ENCODE results near the gene BRICD5. TPM values are rescaled to one million over a fixed set of nuclear protein-coding genes. Genes with fewer than 3 reads are reported as not detected.

BRICD5 gene
- total RNA-seq, 1 donor from 2014 or later: 14.4 TPM

DNA sequence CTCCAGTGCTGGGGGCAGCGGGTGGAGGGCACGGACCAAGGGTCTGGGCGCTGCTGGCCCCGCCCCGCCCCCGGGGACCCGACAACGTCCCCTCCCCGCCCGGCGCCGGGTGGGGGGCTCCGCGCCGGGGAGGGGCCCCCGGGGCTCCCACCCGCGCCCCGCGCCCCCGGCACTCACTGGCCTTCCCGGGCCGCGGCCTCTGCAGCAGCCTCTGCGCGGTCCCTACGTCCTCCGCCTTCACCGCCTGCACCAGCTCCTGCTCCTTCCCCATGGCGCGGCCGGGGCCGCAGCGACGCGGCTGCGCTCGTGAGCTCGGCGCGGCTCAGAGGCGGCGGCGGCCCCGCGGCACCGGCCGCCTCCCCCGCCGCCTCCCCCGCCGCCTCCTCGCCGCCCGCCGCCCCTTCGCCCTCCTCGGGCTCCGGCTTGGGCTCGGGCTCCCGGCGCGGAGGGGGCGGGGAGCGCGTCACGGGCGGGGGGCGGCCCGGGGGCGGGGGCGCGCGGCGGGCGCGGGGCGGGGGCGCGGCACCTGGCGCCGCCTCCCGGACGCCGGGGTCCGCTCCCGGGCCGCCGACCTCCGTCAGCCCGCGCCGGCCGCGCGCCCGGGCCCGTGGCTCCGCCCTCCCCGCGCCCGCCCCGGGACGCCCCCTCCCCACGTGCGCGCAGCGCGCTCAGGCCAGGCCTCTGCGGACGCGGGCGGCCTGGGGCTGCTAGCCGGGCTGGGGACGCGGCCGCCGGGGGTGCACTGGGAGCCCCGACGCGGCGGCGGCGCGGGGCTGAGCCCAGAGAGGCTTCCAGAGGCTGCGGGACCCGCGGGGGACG lies 14.3 kb downstream of the BRICD5 start, which contains the start of gene CASKIN1:
Gene CASKIN1 (minus strand): TSS at position 444 of the 819 bp plus-strand sequence. CDS start 173 bp downstream, at position 271.
- DNase-seq (ENCODE audit: low spot score in 2 of 2, unreplicated experiment in 2 of 2): no peak
- H3K27ac Mint-ChIP-seq: no peak within 1 kb of the TSS
- no peaks in the 10 kb centered on the region for H3K36me3 Mint-ChIP-seq
- no peaks in the 10 kb centered on the region for H3K9me3 Mint-ChIP-seq
- H3K4me3 Mint-ChIP-seq: peak within 1 kb of the TSS; percentile 61
- peaks cover 10% of the 10 kb centered on the region for H3K4me1 Mint-ChIP-seq
- H3K27me3 Mint-ChIP-seq (ENCODE audit: low read depth): peaks cover 46% of the 10 kb centered on the region
- TF ChIP-seq, protein P1, sequence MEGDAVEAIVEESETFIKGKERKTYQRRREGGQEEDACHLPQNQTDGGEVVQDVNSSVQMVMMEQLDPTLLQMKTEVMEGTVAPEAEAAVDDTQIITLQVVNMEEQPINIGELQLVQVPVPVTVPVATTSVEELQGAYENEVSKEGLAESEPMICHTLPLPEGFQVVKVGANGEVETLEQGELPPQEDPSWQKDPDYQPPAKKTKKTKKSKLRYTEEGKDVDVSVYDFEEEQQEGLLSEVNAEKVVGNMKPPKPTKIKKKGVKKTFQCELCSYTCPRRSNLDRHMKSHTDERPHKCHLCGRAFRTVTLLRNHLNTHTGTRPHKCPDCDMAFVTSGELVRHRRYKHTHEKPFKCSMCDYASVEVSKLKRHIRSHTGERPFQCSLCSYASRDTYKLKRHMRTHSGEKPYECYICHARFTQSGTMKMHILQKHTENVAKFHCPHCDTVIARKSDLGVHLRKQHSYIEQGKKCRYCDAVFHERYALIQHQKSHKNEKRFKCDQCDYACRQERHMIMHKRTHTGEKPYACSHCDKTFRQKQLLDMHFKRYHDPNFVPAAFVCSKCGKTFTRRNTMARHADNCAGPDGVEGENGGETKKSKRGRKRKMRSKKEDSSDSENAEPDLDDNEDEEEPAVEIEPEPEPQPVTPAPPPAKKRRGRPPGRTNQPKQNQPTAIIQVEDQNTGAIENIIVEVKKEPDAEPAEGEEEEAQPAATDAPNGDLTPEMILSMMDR (IDR thresholded peaks at IDR 0.05; ENCODE audit: unreplicated experiment): no peak

DNA sequence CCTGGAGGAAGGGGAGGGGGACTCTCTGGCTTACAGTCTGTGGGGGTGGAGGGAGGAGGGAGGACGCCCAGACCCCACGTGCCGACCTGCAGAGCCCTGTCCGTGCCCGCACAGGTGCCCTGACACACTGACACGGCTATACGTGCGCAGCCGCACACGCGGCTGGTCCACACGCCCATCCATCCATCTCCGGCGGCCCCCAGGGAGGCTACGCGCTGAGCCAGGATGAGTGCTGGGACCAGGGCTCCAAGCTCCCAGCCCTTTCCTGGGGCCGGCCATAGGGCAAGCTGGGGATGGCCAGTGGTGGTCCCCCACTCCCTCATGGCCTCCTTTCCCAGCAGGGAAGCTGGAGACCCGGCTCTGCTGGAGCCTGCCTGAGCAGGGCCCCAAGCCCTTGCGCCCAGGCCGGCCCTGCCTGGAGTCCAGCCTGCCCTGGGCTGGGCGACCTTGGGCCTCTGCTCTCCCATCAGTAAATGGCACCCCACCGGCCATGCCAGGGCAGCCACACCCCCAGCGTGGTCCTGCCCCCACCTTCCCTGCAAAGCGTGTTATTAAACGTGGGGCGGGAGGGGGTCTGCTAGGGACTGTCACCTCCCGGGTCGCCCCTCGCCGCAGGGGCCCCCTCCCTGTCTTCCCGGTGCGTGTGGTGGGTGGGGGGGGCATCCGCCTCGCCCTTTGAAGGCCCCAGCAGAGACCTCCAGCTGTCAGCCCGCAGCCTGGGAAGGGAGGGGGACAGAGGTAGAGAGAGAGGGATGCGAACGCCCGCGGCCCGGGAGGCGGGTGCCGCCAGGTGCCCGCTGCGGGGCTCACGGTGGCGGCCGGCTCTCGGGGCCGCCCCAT lies 15.1 kb downstream of the BRICD5 start:
- Mint-ChIP-seq H3K9me3 (no peaks in the 10 kb centered on the region), H3K4me3 (peak overlapping the region; percentile 61), H3K27ac (no peak overlapping the region), H3K27me3 (ENCODE audit: low read depth) (peaks cover 43% of the 10 kb centered on the region), H3K4me1 (peaks cover 10% of the 10 kb centered on the region), H3K36me3 (no peaks in the 10 kb centered on the region)
- DNase-seq (ENCODE audit: low spot score in 2 of 2, unreplicated experiment in 2 of 2): no peak
- TF ChIP-seq, protein P1 (IDR thresholded peaks at IDR 0.05; ENCODE audit: unreplicated experiment): no peak

DNA sequence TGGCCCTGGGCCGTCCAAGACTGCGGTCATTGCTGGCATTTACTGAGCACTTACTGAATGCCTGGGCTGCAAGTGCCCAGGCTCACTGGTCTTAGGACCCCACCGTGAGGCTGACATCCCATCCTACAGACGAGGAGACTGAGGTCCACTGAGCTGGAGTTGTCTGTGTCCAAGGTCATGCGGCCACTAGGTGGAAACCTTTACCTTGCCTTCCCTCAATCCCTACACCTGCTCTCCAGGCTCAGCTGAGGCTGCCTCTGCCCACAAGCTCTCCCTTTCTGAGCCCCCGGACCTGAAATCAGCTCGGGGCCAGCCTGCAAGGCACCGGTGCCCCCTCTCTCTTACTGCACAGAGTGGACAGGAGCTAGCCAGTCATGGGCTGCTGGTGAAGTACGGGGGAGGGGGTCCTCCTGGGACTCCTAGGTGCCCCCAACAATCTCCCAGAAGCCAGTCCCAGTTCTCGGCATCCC lies 15.8 kb downstream of the BRICD5 start:
- Mint-ChIP-seq H3K4me3 (peak overlapping the region; percentile 61), H3K27me3 (ENCODE audit: low read depth) (peaks cover 36% of the 10 kb centered on the region), H3K36me3 (no peaks in the 10 kb centered on the region), H3K27ac (no peak overlapping the region), H3K4me1 (peaks cover 10% of the 10 kb centered on the region), H3K9me3 (no peaks in the 10 kb centered on the region)
- TF ChIP-seq, protein P1 (IDR thresholded peaks at IDR 0.05; ENCODE audit: unreplicated experiment): no peak
- DNase-seq (ENCODE audit: low spot score in 2 of 2, unreplicated experiment in 2 of 2): no peak

DNA sequence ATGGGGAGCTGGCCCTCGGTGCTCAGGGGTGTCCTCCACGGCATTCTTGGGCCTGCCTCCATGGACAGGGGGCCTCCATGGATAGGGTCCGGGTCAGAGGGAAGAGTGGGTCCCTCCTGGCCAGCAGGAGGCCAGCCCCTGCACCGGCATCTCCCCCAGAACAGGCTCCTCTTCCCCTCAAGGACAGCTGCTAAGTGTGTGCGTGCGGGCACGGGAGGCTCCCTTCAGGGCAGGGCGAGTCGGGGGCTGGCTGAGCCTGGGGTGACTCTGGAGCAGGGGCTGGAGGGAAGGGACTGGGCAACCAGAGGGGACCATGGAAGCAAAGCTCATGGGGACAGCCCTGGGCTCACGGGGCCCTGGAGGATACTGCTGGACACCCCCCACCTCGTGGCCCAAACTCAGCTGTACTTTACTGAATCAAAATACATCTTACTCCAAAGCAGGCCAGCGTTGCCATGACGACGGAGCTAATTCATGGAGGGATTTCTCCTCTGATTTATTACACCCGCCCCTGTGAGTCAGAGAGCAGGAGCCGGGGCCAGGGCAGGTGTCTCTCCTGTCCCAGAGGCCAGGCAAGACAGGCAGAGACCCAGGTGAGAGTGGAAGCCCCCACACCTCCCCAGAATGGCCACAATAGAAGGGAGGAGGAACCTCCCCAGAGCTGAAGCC lies 16.4 kb downstream of the BRICD5 start:
- Mint-ChIP-seq H3K9me3 (no peaks in the 10 kb centered on the region), H3K4me3 (peak overlapping the region; percentile 61), H3K36me3 (no peaks in the 10 kb centered on the region), H3K27me3 (ENCODE audit: low read depth) (peaks cover 33% of the 10 kb centered on the region), H3K27ac (no peak overlapping the region), H3K4me1 (peaks cover 10% of the 10 kb centered on the region)
- DNase-seq (ENCODE audit: low spot score in 2 of 2, unreplicated experiment in 2 of 2): no peak
- TF ChIP-seq, protein P1 (IDR thresholded peaks at IDR 0.05; ENCODE audit: unreplicated experiment): no peak

DNA sequence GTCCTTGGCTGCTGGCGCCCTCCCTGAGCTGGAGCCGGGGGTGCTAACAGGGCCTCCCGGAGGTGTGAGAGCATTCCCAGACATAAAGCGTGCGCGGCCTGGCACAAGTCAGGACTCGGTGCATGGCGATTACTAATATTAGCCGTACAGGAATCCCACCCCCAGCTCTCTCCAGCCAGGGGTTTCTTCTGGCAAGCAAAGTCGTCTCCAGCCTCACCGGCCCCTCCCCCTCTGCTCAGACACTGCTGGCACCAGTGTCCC lies 19.3 kb downstream of the BRICD5 start:
- Mint-ChIP-seq H3K4me3 (no peak overlapping the region), H3K27ac (no peak overlapping the region), H3K36me3 (no peaks in the 10 kb centered on the region), H3K27me3 (ENCODE audit: low read depth) (peaks cover 10% of the 10 kb centered on the region), H3K4me1 (peaks cover 10% of the 10 kb centered on the region), H3K9me3 (no peaks in the 10 kb centered on the region)
- TF ChIP-seq, protein P1 (IDR thresholded peaks at IDR 0.05; ENCODE audit: unreplicated experiment): no peak
- no peak for DNase-seq (ENCODE audit: low spot score in 2 of 2, unreplicated experiment in 2 of 2)
